ENCODE measurements around the gene RAB5B. TPM values are rescaled to one million over a fixed set of nuclear protein-coding genes. Genes with fewer than 3 reads are reported as not detected.
A peak's percentile ranks its signal among the peaks of the same experiment; 100 is the strongest.
"Not testable (repeated sequence)": the region's sequence is repeated elsewhere in the genome, so short reads cannot be mapped to it uniquely, and the experiment has no call there.

RAB5B gene
- total RNA-seq, 2 donors from 2014 or later = 56.4 to 57.0 TPM

DNA sequence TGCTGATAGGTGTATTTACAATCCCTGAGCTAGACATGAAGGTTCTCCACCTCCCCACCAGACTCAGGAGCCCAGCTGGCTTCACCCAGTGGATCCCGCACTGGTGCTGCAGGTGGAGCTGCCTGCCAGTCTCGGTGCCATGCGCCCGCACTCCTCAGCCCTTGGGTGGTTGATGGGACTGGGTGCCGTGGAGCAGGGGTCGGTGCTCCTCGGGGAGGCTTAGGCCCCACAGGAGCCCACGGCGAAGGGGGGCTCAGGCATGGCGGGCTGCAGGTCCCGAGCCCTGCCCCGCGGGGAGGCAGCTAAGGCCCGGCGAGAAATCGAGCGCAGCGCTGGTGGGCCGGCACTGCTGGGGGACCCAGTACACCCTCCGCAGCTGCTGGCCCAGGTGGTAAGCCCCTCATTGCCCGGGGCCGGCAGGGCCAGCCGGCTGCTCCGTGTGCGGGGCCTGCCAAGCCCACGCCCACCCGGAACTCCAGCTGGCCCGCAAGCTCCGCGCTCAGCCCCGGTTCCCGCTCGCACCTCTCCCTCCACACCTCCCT, 26.2 kb downstream of the RAB5B start:
- DNase-seq; ATAC-seq; H3K36me3 Mint-ChIP-seq (ENCODE audit: low read depth); H3K9me3 ChIP-seq (ENCODE audit: control insufficient read depth, low read length, poor library complexity, severe bottlenecking); H3K4me3 Mint-ChIP-seq; H3K27ac Mint-ChIP-seq; H3K27me3 Mint-ChIP-seq: not testable (repeated sequence)
- peaks cover 11% of the 10 kb centered on the region for H3K4me1 Mint-ChIP-seq

DNA sequence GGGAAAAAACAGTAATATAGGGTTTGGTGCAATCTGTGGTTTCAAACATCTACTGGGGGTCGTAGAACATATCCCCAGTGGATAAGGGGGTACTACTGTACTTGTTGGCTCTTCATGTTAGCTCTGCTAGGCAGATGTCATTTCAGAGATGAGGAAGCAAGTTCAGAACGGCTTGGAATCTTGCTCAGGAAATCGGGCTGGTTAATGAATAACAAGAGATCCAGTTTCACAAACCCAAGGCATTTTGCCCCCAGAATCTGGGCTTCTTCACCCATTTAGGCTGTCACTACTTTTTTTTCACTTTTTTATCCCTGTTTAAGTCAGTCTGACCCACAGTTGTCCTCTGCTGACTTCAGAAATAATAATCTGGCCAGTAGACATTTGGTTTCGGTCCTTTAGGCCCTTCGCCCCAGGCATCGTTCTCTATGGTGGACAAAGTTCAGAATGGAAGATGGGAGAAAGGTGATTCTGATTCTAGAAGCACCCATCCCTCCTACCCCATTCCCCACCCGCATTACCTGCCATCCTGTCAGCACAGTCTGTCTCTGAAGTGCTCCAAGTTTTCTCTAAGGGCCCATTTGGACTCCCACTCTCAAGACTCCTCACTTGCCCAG, 27.7 kb downstream of the RAB5B start:
- Mint-ChIP-seq H3K4me3 (no peak overlapping the region), H3K27ac (peak overlapping the region; percentile 45), H3K4me1 (peaks cover 12% of the 10 kb centered on the region), H3K27me3 (peaks cover 4% of the 10 kb centered on the region), H3K36me3 (ENCODE audit: low read depth) (no peaks in the 10 kb centered on the region)
- no peaks in the 10 kb centered on the region for H3K9me3 ChIP-seq (ENCODE audit: control insufficient read depth, low read length, poor library complexity, severe bottlenecking)
- ATAC-seq = no peak
- no peak for DNase-seq

DNA sequence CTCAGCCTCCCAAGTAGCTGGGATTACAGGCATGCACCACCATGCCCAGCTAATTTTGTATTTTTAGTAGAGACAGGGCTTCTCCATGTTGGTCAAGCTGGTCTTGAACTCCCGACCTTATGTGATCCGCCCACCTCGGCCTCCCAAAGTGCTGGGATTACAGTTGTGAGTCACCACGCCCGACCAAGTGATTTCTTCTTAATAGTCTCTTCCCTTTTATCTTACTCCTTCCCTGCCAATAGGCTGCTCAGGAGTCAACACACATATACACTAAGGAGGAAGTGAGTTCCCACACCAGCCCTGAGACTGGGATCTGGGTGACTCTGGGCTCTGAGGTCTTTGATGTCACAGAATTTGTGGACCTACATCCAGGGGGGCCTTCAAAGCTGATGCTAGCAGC, 29.5 kb downstream of the RAB5B start:
- H3K36me3 Mint-ChIP-seq (ENCODE audit: low read depth); H3K4me3 Mint-ChIP-seq; H3K27me3 Mint-ChIP-seq; H3K27ac Mint-ChIP-seq; DNase-seq; ATAC-seq; H3K9me3 ChIP-seq (ENCODE audit: control insufficient read depth, low read length, poor library complexity, severe bottlenecking): not testable (repeated sequence)
- H3K4me1 Mint-ChIP-seq = peaks cover 19% of the 10 kb centered on the region

DNA sequence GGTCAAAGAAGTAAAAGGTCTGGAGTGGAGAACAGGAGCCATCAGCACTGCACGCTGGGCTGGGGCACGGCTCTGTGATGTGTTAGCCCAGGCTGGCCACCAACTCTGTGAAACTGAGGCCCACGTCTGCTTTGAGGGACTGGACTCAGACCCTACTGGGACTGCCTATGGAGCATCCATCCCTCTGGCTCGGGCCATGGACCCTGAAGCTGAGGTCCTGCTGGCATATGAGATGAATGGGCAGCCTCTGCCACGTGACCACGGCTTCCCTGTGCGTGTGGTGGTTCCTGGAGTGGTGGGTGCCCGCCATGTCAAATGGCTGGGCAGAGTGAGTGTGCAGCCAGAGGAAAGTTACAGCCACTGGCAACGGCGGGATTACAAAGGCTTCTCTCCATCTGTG, 30.3 kb downstream of the RAB5B start:
- Mint-ChIP-seq H3K4me3 (no peak overlapping the region), H3K27ac (no peak overlapping the region)

DNA sequence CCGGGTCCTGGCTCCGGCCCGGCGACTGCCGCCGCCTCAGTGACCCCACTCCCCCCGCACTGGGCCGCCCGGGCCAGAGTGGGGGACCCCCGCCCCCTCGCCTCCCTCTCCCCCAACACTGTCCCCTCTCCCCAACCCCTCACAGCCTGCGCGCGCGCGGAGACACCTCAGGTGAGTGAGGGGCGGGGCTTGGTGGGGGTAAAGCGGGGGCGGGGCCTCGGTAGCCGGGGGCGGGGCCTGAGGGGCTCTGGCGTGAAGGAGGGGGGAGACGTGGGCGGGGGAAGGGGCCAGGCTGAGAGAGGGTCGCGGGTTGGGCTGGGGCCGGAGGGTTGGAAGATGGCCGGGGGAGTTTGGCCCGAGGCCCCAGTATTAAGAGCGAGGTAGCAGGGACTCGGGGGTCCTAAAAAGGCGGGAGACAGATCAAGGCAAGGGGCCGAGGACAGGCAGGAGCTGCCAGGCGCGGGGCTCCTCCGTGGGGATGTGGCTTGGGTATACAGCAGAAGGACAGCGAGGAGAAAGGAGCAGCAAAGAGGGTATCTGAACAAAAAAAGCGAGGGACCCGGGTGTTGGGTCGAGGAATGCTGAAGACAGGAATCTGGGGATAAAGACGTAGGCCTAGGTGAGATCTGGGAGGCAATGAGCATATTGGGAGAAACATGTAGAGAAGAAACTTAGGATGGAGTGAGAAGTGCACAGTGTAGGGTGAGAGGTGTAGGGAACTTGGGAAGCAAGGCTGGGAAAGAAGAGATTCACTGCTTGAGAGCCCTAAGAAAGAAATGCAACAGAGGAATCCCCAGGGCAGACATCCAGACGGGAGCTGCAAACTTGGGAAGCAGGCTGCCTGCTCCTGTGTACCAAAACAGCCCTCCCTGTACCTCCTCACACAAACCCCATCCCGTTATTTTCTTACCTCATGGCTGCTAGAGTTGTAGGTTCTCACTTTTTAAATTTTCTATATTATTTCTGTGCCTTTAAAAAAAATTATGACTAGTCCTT, 34.0 kb downstream of the RAB5B start:
- no peaks in the 10 kb centered on the region for H3K9me3 ChIP-seq (ENCODE audit: control insufficient read depth, low read length, poor library complexity, severe bottlenecking)
- H3K4me3 Mint-ChIP-seq = peak overlapping the region; percentile 94
- H3K36me3 Mint-ChIP-seq (ENCODE audit: low read depth) = no peaks in the 10 kb centered on the region
- peaks cover 26% of the 10 kb centered on the region for H3K4me1 Mint-ChIP-seq
- DNase-seq = peak; percentile 57 to 76 (median 69)
- H3K27me3 Mint-ChIP-seq = no peaks in the 10 kb centered on the region
- peak overlapping the region; percentile 78 for H3K27ac Mint-ChIP-seq
- peak; percentile 89 for ATAC-seq

More for the DNA sequence above, 30.3 kb downstream of the RAB5B start:
- Mint-ChIP-seq H3K36me3 (ENCODE audit: low read depth) (no peaks in the 10 kb centered on the region), H3K27me3 (no peaks in the 10 kb centered on the region), H3K4me1 (peaks cover 23% of the 10 kb centered on the region)
- DNase-seq = no peak
- ATAC-seq = no peak
- no peaks in the 10 kb centered on the region for H3K9me3 ChIP-seq (ENCODE audit: control insufficient read depth, low read length, poor library complexity, severe bottlenecking)

DNA sequence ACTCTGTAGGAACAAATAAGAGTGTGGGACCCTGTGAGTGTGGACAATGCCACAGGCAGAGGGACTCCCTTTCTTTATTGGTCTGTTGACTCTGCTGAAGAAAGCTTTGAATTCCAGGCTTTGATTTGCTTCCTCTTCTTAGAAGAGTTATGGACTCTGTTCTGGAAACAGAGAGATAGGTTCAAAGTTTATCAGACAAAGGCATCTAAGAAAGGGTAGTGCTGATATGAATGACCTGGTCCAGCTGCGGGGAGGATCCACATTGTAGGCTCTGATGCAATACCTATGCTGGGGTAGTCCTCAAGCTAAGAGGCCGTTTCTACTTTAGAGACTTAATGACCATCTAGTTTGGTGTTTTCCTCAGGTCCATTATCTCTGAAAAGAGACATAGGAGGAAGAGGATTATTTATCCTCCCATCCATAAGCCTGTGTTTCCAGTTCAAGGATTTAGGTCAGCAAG, 36.3 kb downstream of the RAB5B start:
- Mint-ChIP-seq H3K4me3 (no peak overlapping the region), H3K27me3 (no peaks in the 10 kb centered on the region), H3K36me3 (ENCODE audit: low read depth) (no peaks in the 10 kb centered on the region), H3K27ac (no peak overlapping the region), H3K4me1 (peaks cover 23% of the 10 kb centered on the region)
- ATAC-seq (no peak), DNase-seq (no peak)
- H3K9me3 ChIP-seq (ENCODE audit: control insufficient read depth, low read length, poor library complexity, severe bottlenecking) = no peaks in the 10 kb centered on the region

DNA sequence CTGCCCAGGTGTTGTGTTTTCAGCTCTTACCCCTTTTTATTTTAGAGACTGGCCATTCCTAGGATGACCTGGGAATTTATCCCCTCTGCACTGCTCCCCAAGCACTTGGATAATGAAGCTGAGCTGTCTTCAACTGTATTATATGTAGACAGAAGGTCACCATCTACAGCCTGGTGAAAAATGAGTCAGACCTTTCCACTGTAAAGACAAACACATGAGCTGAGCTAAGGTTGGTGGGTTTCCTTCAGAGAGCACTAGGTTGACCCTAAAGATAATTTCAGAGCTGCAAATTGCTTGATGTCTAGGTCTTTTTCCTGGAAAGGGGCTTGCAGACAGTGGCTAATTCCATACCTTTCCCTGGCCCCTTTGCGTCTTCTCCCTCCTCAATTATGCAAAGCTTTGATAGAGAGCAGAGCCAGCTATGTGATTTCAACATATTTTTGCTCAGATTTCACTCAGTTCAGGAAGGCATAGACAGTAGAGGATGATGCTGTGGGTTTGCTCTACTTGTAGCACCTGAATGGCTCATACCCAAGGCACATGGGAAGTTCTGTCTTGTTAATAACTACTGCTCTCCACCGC, 37.7 kb downstream of the RAB5B start:
- Mint-ChIP-seq H3K4me3 (no peak overlapping the region), H3K36me3 (ENCODE audit: low read depth) (no peaks in the 10 kb centered on the region), H3K27ac (no peak overlapping the region), H3K4me1 (peaks cover 20% of the 10 kb centered on the region), H3K27me3 (no peaks in the 10 kb centered on the region)
- no peaks in the 10 kb centered on the region for H3K9me3 ChIP-seq (ENCODE audit: control insufficient read depth, low read length, poor library complexity, severe bottlenecking)
- no peak for DNase-seq
- ATAC-seq = no peak

DNA sequence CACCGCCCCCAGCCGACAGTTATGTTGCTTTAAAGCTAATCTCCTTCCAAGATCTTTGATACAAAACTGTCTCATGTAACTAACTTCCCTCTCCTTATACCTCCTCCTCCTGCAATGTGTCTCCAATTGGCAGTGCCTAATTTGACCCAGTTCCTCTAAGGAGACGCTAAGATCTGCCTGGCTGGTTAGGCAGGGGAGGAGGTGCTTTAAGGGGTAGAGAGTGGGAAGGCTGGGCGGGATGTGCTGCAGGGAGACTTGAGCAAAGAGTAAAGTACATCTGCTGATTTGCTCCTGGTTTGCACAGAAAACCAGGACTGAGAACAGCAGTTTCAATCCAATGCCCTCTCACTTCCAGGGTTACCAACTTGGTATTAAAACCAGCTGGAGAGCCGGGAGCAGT, 39.6 kb downstream of the RAB5B start:
- Mint-ChIP-seq H3K4me1 (peaks cover 9% of the 10 kb centered on the region), H3K36me3 (ENCODE audit: low read depth) (no peaks in the 10 kb centered on the region), H3K4me3 (no peak overlapping the region), H3K27ac (no peak overlapping the region), H3K27me3 (no peaks in the 10 kb centered on the region)
- no peak for DNase-seq
- ATAC-seq = no peak
- no peaks in the 10 kb centered on the region for H3K9me3 ChIP-seq (ENCODE audit: control insufficient read depth, low read length, poor library complexity, severe bottlenecking)

DNA sequence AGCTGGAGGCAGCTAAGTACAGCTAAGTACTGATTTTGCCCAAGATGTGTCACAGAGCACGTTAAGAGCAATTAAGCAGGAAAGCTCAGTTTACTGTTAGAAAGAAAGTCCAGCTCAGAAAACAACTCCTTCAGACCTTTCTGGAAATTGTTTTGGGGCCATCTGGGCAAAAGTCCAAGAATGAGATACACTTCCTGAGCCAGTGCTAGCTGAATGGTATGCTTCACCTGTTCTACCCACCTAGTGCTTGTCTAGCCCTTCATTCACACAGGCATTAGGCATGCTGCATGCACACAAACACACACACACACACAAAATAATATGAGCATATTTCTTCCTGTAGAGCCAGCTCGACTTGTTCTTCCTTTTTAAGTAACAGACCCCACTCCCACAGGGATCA, 40.3 kb downstream of the RAB5B start:
- ATAC-seq (no peak), DNase-seq (no peak)
- Mint-ChIP-seq H3K4me1 (peaks cover 5% of the 10 kb centered on the region), H3K27me3 (no peaks in the 10 kb centered on the region), H3K27ac (peak overlapping the region; percentile 19), H3K4me3 (no peak overlapping the region), H3K36me3 (ENCODE audit: low read depth) (no peaks in the 10 kb centered on the region)
- no peaks in the 10 kb centered on the region for H3K9me3 ChIP-seq (ENCODE audit: control insufficient read depth, low read length, poor library complexity, severe bottlenecking)

DNA sequence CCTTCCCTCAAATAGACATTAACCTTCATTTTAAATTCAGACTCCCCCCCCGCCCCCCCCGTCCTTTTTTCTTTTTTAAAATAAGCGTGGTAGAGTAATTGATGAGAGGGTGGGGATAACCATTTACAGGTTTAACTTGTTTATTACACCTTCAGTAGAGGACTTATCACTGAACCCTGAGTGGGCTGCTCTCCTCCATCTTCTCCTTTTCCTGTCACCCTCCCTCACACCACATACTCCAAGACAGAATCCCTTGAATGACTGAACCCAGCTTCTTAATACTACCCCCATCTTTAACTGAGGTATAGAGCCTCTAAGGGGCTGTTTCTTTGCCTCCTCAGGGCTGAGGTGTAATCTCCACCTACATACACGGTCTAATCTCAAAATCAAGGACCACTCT, 43.3 kb downstream of the RAB5B start:
- no peak overlapping the region for H3K27ac Mint-ChIP-seq
- ATAC-seq (no peak), DNase-seq (no peak)
- peaks cover 2% of the 10 kb centered on the region for H3K36me3 Mint-ChIP-seq (ENCODE audit: low read depth)
- H3K4me1 Mint-ChIP-seq = peaks cover 22% of the 10 kb centered on the region
- no peaks in the 10 kb centered on the region for H3K9me3 ChIP-seq (ENCODE audit: control insufficient read depth, low read length, poor library complexity, severe bottlenecking)
- H3K27me3 Mint-ChIP-seq = no peaks in the 10 kb centered on the region
- no peak overlapping the region for H3K4me3 Mint-ChIP-seq

DNA sequence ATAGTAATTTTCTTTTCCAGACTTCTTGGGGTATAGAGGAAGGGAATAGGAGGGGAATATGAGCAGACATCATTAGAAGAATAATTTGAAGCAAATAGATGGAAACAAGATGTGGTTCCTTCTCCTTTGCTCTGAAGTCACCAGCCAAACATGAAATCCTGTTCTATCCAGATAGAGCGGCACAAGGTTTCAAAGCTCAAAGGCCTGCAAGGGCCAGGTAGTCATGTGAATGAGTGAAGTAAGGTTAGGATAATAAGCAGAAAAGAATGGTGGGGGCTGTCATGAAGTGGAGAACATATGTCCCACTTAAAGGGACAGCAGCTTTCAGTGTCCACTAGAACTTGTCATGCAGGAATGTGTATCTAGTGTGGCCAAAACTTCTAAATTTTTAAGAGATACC, 44.5 kb downstream of the RAB5B start:
- H3K27ac Mint-ChIP-seq = no peak overlapping the region
- ATAC-seq = no peak
- H3K27me3 Mint-ChIP-seq = no peaks in the 10 kb centered on the region
- no peak overlapping the region for H3K4me3 Mint-ChIP-seq
- peaks cover 2% of the 10 kb centered on the region for H3K36me3 Mint-ChIP-seq (ENCODE audit: low read depth)
- peaks cover 26% of the 10 kb centered on the region for H3K4me1 Mint-ChIP-seq
- H3K9me3 ChIP-seq (ENCODE audit: control insufficient read depth, low read length, poor library complexity, severe bottlenecking) = no peaks in the 10 kb centered on the region
- no peak for DNase-seq

DNA sequence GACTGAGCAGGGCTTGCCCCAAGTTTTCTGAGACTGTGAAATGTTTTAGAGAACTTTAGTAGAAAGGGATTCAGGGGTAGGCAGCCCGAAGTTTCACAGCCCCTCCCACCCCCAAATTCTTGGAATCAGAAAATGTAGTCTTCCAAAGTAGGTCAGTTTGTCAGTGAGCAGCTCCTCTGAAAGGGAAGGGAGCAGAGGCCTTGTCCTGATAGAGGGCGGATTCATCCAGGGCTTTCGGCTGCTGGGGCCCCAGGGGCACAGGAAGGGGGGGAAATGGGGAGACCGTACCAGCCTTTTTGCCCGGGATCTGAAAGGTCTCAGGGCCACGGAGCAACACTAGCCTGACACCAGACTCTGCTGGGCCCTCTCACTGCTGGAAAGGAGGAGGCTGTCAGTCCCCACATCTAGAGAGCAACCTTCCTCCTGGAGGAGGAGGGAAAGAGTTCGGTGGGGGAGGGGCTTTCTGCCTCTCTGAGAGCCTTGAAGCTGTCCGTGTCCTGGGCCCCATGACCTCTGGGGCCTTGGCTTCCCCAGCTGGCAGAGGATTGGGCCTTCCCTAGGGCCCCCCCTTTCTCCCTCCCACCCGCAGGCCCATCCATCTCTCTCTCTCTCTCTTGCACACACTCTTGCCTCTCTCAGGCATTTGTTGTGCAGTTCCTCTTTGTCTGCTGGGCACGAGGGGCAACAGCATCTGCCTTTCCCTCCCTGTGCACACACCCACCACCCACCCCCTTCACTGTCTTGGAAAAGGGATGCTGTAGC, 46.7 kb downstream of the RAB5B start, which contains the start of gene IKZF4:
TSS of gene IKZF4 (plus strand) at position 621 of the 762 bp plus-strand sequence. CDS start 451 bp downstream, outside the sequence.
- H3K9me3 ChIP-seq (ENCODE audit: control insufficient read depth, low read length, poor library complexity, severe bottlenecking) = no peaks in the 10 kb centered on the region
- Mint-ChIP-seq H3K27me3 (no peaks in the 10 kb centered on the region), H3K27ac (peak within 1 kb of the TSS; percentile 97), H3K4me1 (peaks cover 33% of the 10 kb centered on the region), H3K36me3 (ENCODE audit: low read depth) (peaks cover 7% of the 10 kb centered on the region), H3K4me3 (peak within 1 kb of the TSS; percentile 99)
- DNase-seq (no peak), ATAC-seq (peak; percentile 57)

Data from T-helper 17 cell (primary cell).